ENCODE data around the gene CBL. TPM values are rescaled to one million over a fixed set of nuclear protein-coding genes. Genes with fewer than 3 reads are reported as not detected.
"Not testable (repeated sequence)": the region's sequence is repeated elsewhere in the genome, so short reads cannot be mapped to it uniquely, and the experiment has no call there.

The CBL gene
- total RNA-seq, 1 donor from 2014 or later = 46.6 TPM

GRCh38 chr11:119161871-119162270 lies 44.3 kb upstream of the CBL start:
- Histone ChIP-seq H2AFZ (ENCODE audit: low read depth, low read length) (no peak overlapping the region), H4K20me1 (ENCODE audit: insufficient read depth, low read length) (no peaks in the 10 kb centered on the region), H3K4me1 (ENCODE audit: insufficient read depth, low read length) (peaks cover 5% of the 10 kb centered on the region), H3K4me2 (ENCODE audit: low read length) (no peak overlapping the region), H3K4me3 (ENCODE audit: insufficient read depth, low read depth, low read length) (no peak overlapping the region), H3K9ac (ENCODE audit: low read length) (no peak overlapping the region), H3K27me3 (ENCODE audit: insufficient read depth, low read length) (no peaks in the 10 kb centered on the region), H3K36me3 (ENCODE audit: insufficient read depth, low read length) (no peaks in the 10 kb centered on the region), H3K9me3 (ENCODE audit: insufficient read depth, low read depth, low read length) (no peaks in the 10 kb centered on the region), H3K79me2 (ENCODE audit: insufficient read depth, low read length) (no peaks in the 10 kb centered on the region), H3K27ac (ENCODE audit: low read depth, low read length) (no peak overlapping the region)
- Mint-ChIP-seq H3K9me3 (ENCODE audit: unreplicated experiment) (no peaks in the 10 kb centered on the region), H3K27me3 (ENCODE audit: low read depth, unreplicated experiment) (peaks cover 34% of the 10 kb centered on the region), H3K27ac (ENCODE audit: unreplicated experiment) (no peak overlapping the region), H3K36me3 (ENCODE audit: low read depth, unreplicated experiment) (no peaks in the 10 kb centered on the region), H3K4me1 (ENCODE audit: low read depth, unreplicated experiment) (peaks cover 7% of the 10 kb centered on the region), H3K4me3 (ENCODE audit: unreplicated experiment) (no peak overlapping the region)
- DNase-seq (ENCODE audit: low read depth) (no peak), FAIRE-seq (no peak)
- TF ChIP-seq CTCF (IDR thresholded peaks at IDR 0.05; ENCODE audit: insufficient read depth, low read depth, low read length) = no peak
- TF ChIP-seq EZH2 (IDR thresholded peaks at IDR 0.05; ENCODE audit: insufficient read depth, low read length) = no peak

GRCh38 chr11:119166368-119167076 lies 39.6 kb upstream of the CBL start:
- FAIRE-seq (no peak), DNase-seq (ENCODE audit: low read depth) (peak; percentile 63)
- peak overlapping the region; percentile 30 for H3K27ac Mint-ChIP-seq (ENCODE audit: unreplicated experiment)
- H3K36me3 Mint-ChIP-seq (ENCODE audit: low read depth, unreplicated experiment) = peaks cover 2% of the 10 kb centered on the region
- H3K9me3 Mint-ChIP-seq (ENCODE audit: unreplicated experiment) = no peaks in the 10 kb centered on the region
- Histone ChIP-seq H3K79me2 (ENCODE audit: insufficient read depth, low read length) (no peaks in the 10 kb centered on the region), H3K27me3 (ENCODE audit: insufficient read depth, low read length) (no peaks in the 10 kb centered on the region), H4K20me1 (ENCODE audit: insufficient read depth, low read length) (no peaks in the 10 kb centered on the region), H3K36me3 (ENCODE audit: insufficient read depth, low read length) (no peaks in the 10 kb centered on the region), H3K27ac (ENCODE audit: low read depth, low read length) (no peak overlapping the region), H2AFZ (ENCODE audit: low read depth, low read length) (no peak overlapping the region), H3K9ac (ENCODE audit: low read length) (no peak overlapping the region), H3K9me3 (ENCODE audit: insufficient read depth, low read depth, low read length) (no peaks in the 10 kb centered on the region), H3K4me2 (ENCODE audit: low read length) (no peak overlapping the region), H3K4me3 (ENCODE audit: insufficient read depth, low read depth, low read length) (no peak overlapping the region), H3K4me1 (ENCODE audit: insufficient read depth, low read length) (peaks cover 15% of the 10 kb centered on the region)
- TF ChIP-seq EZH2 (IDR thresholded peaks at IDR 0.05; ENCODE audit: insufficient read depth, low read length) (no peak), CTCF (IDR thresholded peaks at IDR 0.05; ENCODE audit: insufficient read depth, low read depth, low read length) (no peak)
- peaks cover 8% of the 10 kb centered on the region for H3K4me1 Mint-ChIP-seq (ENCODE audit: low read depth, unreplicated experiment)
- no peak overlapping the region for H3K4me3 Mint-ChIP-seq (ENCODE audit: unreplicated experiment)
- H3K27me3 Mint-ChIP-seq (ENCODE audit: low read depth, unreplicated experiment) = peaks cover 9% of the 10 kb centered on the region

GRCh38 chr11:119167077-119167458 lies 39.1 kb upstream of the CBL start:
- H3K9me3 Mint-ChIP-seq (ENCODE audit: unreplicated experiment); H3K27ac ChIP-seq (ENCODE audit: low read depth, low read length); H3K36me3 Mint-ChIP-seq (ENCODE audit: low read depth, unreplicated experiment); H3K4me2 ChIP-seq (ENCODE audit: low read length); H3K36me3 ChIP-seq (ENCODE audit: insufficient read depth, low read length); H3K4me3 ChIP-seq (ENCODE audit: insufficient read depth, low read depth, low read length); DNase-seq (ENCODE audit: low read depth); H3K9ac ChIP-seq (ENCODE audit: low read length); FAIRE-seq; H3K27me3 Mint-ChIP-seq (ENCODE audit: low read depth, unreplicated experiment); H3K9me3 ChIP-seq (ENCODE audit: insufficient read depth, low read depth, low read length); H3K27me3 ChIP-seq (ENCODE audit: insufficient read depth, low read length); H3K79me2 ChIP-seq (ENCODE audit: insufficient read depth, low read length); H3K4me3 Mint-ChIP-seq (ENCODE audit: unreplicated experiment); H4K20me1 ChIP-seq (ENCODE audit: insufficient read depth, low read length); H2AFZ ChIP-seq (ENCODE audit: low read depth, low read length); H3K27ac Mint-ChIP-seq (ENCODE audit: unreplicated experiment); H3K4me1 Mint-ChIP-seq (ENCODE audit: low read depth, unreplicated experiment): not testable (repeated sequence)
- H3K4me1 ChIP-seq (ENCODE audit: insufficient read depth, low read length) = peaks cover 15% of the 10 kb centered on the region

Measured in astrocyte (in vitro differentiated cells and primary cell).